Measurements from ENCODE around the gene SASH1.

- no peak for TF ChIP-seq CTCF (IDR thresholded peaks at IDR 0.05)
- no peak for TF ChIP-seq PRDM15 (CRISPR knock-in tag; IDR thresholded peaks at IDR 0.05)
Measured at GRCh38 chr6:148365041-148365440, 22.4 kb downstream of the SASH1 start.

All from WTC11 (cell line).